ENCODE measurements around the gene INTS1. TPM values are rescaled to one million over a fixed set of nuclear protein-coding genes. Genes with fewer than 3 reads are reported as not detected.

INTS1 gene
- total RNA-seq, 1 experiment from 2014 or later, result 122 TPM

GRCh38 chr7:1486571-1486970 is 17.6 kb downstream of the INTS1 start:
- H3K36me3 Mint-ChIP-seq (ENCODE audit: insufficient read depth, unreplicated experiment), result peaks cover 63% of the 10 kb centered on the region
- no peaks in the 10 kb centered on the region for H3K9me3 Mint-ChIP-seq (ENCODE audit: unreplicated experiment)
- ChIA-PET POLR2A (no interaction called here), CTCF (no interaction called here)
- no peaks in the 10 kb centered on the region for H3K4me1 Mint-ChIP-seq (ENCODE audit: low read depth, unreplicated experiment)
- no peak overlapping the region for H3K4me3 Mint-ChIP-seq (ENCODE audit: unreplicated experiment)
- no peak overlapping the region for H3K27ac Mint-ChIP-seq (ENCODE audit: unreplicated experiment)
- Histone ChIP-seq H3K9me3 (no peaks in the 10 kb centered on the region), H3K4me1 (no peaks in the 10 kb centered on the region), H3K36me3 (ENCODE audit: control insufficient read depth, insufficient read depth, low read length) (no peaks in the 10 kb centered on the region; the same call in 1 of the 2 replicates), H3K4me3 (ENCODE audit: low read depth, low read length) (no peak overlapping the region), H3K27me3 (replicated peaks; ENCODE audit: control insufficient read depth, insufficient read depth, low read length) (no peaks in the 10 kb centered on the region)
- no peaks in the 10 kb centered on the region for H3K27me3 Mint-ChIP-seq (ENCODE audit: insufficient read depth, unreplicated experiment)
- DNase-seq, result no peak
- no TSS peak for BruUV-seq (replicated peaks)
- no peak for TF ChIP-seq CTCF (IDR thresholded peaks at IDR 0.05; ENCODE audit: insufficient read depth in 1 of 2, low read depth in 1 of 2, low read length in 1 of 2, severe bottlenecking in 1 of 2, unreplicated experiment in 1 of 2)
- intact Hi-C loops (cut with micrococcal nuclease; ENCODE audit: unreplicated experiment), result no loop called here

DNA sequence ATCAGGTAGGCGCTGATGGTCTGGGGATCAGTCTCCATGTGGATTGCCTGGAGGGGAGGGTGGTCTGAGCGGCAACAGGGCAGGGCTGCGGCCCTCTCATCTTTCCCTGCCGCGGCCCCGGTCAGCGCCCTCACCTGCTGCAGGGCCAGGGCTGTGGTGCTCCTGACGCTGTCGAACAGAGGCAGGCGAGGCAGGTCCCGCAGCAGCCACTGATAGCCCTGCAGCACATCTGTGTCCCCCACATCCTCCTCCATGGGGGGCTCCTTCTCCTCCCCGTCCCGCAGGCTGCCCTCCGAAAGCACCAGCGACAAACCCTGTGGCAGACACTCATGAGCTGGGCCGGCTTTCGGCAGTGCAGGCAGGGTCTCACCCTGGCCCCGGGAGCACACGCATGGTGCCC is 19.0 kb downstream of the INTS1 start:
- POLR2A ChIA-PET, result no interaction called here
- H3K36me3 Mint-ChIP-seq (ENCODE audit: insufficient read depth, unreplicated experiment), result peaks cover 55% of the 10 kb centered on the region
- CTCF ChIA-PET, result no interaction called here

GRCh38 chr7:1484569-1484968 is 19.6 kb downstream of the INTS1 start:
- ChIA-PET POLR2A (no interaction called here), CTCF (no interaction called here)
- H3K27me3 ChIP-seq (replicated peaks; ENCODE audit: control insufficient read depth, insufficient read depth, low read length), result no peaks in the 10 kb centered on the region
- no peaks in the 10 kb centered on the region; the same call in none of the 2 replicates for H3K36me3 ChIP-seq (ENCODE audit: control insufficient read depth, insufficient read depth, low read length)
- H3K9me3 Mint-ChIP-seq (ENCODE audit: unreplicated experiment), result no peaks in the 10 kb centered on the region
- DNase-seq, result no peak
- peaks cover 49% of the 10 kb centered on the region for H3K36me3 Mint-ChIP-seq (ENCODE audit: insufficient read depth, unreplicated experiment)
- no peaks in the 10 kb centered on the region for H3K4me1 ChIP-seq
- H3K27ac Mint-ChIP-seq (ENCODE audit: unreplicated experiment), result no peak overlapping the region
- no TSS peak for BruUV-seq (replicated peaks)
- no peaks in the 10 kb centered on the region for H3K4me1 Mint-ChIP-seq (ENCODE audit: low read depth, unreplicated experiment)
- no peaks in the 10 kb centered on the region for H3K27me3 Mint-ChIP-seq (ENCODE audit: insufficient read depth, unreplicated experiment)
- H3K9me3 ChIP-seq, result no peaks in the 10 kb centered on the region
- TF ChIP-seq CTCF (IDR thresholded peaks at IDR 0.05; ENCODE audit: insufficient read depth in 1 of 2, low read depth in 1 of 2, low read length in 1 of 2, severe bottlenecking in 1 of 2, unreplicated experiment in 1 of 2), result no peak
- no peak overlapping the region for H3K4me3 Mint-ChIP-seq (ENCODE audit: unreplicated experiment)
- no peak overlapping the region for H3K4me3 ChIP-seq (ENCODE audit: low read depth, low read length)
- intact Hi-C loops (cut with micrococcal nuclease; ENCODE audit: unreplicated experiment), result no loop called here

More for the DNA sequence above, 19.0 kb downstream of the INTS1 start:
- no peaks in the 10 kb centered on the region for H3K9me3 Mint-ChIP-seq (ENCODE audit: unreplicated experiment)
- no peaks in the 10 kb centered on the region for H3K4me1 Mint-ChIP-seq (ENCODE audit: low read depth, unreplicated experiment)
- Histone ChIP-seq H3K4me3 (ENCODE audit: low read depth, low read length) (no peak overlapping the region), H3K4me1 (no peaks in the 10 kb centered on the region), H3K36me3 (ENCODE audit: control insufficient read depth, insufficient read depth, low read length) (no peaks in the 10 kb centered on the region; the same call in none of the 2 replicates), H3K27me3 (replicated peaks; ENCODE audit: control insufficient read depth, insufficient read depth, low read length) (no peaks in the 10 kb centered on the region), H3K9me3 (no peaks in the 10 kb centered on the region)
- H3K4me3 Mint-ChIP-seq (ENCODE audit: unreplicated experiment), result no peak overlapping the region
- no TSS peak for BruUV-seq (replicated peaks)
- no peak overlapping the region for H3K27ac Mint-ChIP-seq (ENCODE audit: unreplicated experiment)
- no peak for TF ChIP-seq CTCF (IDR thresholded peaks at IDR 0.05; ENCODE audit: insufficient read depth in 1 of 2, low read depth in 1 of 2, low read length in 1 of 2, severe bottlenecking in 1 of 2, unreplicated experiment in 1 of 2)
- DNase-seq, result no peak
- intact Hi-C loops (cut with micrococcal nuclease; ENCODE audit: unreplicated experiment), result no loop called here
- H3K27me3 Mint-ChIP-seq (ENCODE audit: insufficient read depth, unreplicated experiment), result no peaks in the 10 kb centered on the region
